ENCODE results near the gene PIK3AP1. TPM values are rescaled to one million over a fixed set of nuclear protein-coding genes. Genes with fewer than 3 reads are reported as not detected.
A peak's percentile ranks its signal among the peaks of the same experiment; 100 is the strongest.

The PIK3AP1 gene
- total and polyA plus RNA-seq, 10 donors, result 59.8 to 256 (median 183) TPM

DNA sequence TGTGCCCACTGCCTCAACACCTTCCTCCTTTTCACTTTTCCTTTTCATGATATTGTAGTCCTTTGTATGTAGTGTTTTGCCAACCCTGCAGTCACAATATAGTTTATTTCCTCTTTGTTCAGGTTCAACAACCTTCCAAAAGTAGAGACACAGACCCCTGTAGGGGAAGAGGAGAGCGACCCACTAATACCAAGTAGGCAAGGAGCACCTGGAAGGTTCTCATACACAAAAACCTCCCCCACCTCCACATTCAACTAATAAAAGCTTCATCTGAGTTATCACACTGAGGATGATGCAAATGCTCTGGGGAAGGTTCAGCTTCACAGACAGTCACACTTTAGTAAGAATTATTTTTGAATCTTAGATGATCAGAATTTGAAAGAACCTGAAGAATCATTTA lies 41.6 kb downstream of the PIK3AP1 start:
- H3K9me3 ChIP-seq, result peaks cover 0 to 5% (median 0%) of the 10 kb centered on the region in 8 donors
- WGBS, 5 donors, result 65 to 86% (median 76%) methylated on average over 1 of the region's 1 CpG
- peaks cover 37 to 100% (median 81%) of the 10 kb centered on the region in 6 donors for H3K4me1 ChIP-seq
- no peak overlapping the region for H3K4me3 ChIP-seq
- DNase-seq, result no peak
- no peaks in the 10 kb centered on the region for H3K27me3 ChIP-seq (replicated peaks in 1 of 7)
- intact Hi-C loops (cut with DNase I; ENCODE audit: low total_unique reads), result no loop called here
- peak overlapping the region in 4 of 8 donors; percentile 90 to 97 (median 94) for H3K27ac ChIP-seq
- TF ChIP-seq POLR2AphosphoS5 (IDR thresholded peaks at IDR 0.05), result no peak
- TF ChIP-seq, protein P1, sequence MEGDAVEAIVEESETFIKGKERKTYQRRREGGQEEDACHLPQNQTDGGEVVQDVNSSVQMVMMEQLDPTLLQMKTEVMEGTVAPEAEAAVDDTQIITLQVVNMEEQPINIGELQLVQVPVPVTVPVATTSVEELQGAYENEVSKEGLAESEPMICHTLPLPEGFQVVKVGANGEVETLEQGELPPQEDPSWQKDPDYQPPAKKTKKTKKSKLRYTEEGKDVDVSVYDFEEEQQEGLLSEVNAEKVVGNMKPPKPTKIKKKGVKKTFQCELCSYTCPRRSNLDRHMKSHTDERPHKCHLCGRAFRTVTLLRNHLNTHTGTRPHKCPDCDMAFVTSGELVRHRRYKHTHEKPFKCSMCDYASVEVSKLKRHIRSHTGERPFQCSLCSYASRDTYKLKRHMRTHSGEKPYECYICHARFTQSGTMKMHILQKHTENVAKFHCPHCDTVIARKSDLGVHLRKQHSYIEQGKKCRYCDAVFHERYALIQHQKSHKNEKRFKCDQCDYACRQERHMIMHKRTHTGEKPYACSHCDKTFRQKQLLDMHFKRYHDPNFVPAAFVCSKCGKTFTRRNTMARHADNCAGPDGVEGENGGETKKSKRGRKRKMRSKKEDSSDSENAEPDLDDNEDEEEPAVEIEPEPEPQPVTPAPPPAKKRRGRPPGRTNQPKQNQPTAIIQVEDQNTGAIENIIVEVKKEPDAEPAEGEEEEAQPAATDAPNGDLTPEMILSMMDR (IDR thresholded peaks at IDR 0.05 in 8 of 11, conservative IDR thresholded peaks at IDR 0.05 in 3 of 11), result no peak
- TF ChIP-seq POLR2A (IDR thresholded peaks at IDR 0.05), result no peak
- H3K36me3 ChIP-seq, result peaks cover 0 to 24% (median 0%) of the 10 kb centered on the region in 6 donors

DNA sequence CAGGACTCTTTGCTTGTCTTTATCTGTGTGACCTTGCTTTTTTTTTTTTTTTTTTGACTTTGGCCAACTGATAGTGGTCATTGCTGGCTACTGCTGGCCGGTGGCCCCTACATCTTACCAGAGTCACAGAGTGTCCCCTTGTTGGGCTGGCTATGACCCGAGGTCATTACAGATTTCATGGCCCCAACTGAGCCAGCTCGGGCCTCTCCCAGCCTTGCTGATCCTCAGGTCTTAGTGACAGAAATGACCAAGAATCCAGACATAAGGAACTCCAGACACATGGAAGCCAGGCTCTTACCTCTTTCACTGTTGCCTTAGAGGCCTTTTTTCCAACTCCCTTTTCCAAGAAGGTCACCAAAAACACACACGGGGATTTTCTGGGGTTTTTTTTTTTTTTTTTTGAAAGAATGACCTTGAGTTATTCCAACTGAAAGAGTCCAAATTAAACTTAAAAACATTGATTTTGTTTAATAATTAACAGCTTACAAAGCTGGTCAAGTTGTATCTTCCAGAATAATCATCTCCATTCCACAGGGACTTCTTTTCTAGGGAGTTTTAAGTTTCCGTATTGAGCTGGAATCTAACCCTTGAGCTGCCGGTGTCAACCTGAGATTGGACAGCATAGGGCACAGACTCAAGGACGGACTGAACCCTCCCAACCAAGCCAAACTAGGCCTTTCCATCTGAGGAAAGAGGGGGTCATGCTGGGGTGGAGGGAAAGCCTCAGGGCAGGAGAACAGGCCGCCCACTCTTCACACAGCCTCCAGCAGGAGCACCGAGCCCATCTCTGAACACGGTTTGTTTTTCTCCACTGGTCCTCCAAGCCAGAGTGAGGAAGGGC lies 43.8 kb downstream of the PIK3AP1 start:
- Histone ChIP-seq H3K27ac (peak overlapping the region; percentile 4 to 97 (median 92)), H3K9me3 (peaks cover 0 to 5% (median 0%) of the 10 kb centered on the region in 8 donors), H3K36me3 (peaks cover 0 to 34% (median 0%) of the 10 kb centered on the region in 6 donors), H3K4me3 (no peak overlapping the region), H3K4me1 (peaks cover 43 to 100% (median 84%) of the 10 kb centered on the region in 6 donors), H3K27me3 (replicated peaks in 1 of 7) (no peaks in the 10 kb centered on the region)
- intact Hi-C loops (cut with DNase I; ENCODE audit: low total_unique reads), result no loop called here
- no peak for DNase-seq
- WGBS, 5 donors, result 80 to 89% (median 87%) methylated on average over 10 of the region's 10 CpGs
- TF ChIP-seq POLR2A (IDR thresholded peaks at IDR 0.05), result no peak
- TF ChIP-seq POLR2AphosphoS5 (IDR thresholded peaks at IDR 0.05), result peak in 1 of 3 donors; percentile 13

DNA sequence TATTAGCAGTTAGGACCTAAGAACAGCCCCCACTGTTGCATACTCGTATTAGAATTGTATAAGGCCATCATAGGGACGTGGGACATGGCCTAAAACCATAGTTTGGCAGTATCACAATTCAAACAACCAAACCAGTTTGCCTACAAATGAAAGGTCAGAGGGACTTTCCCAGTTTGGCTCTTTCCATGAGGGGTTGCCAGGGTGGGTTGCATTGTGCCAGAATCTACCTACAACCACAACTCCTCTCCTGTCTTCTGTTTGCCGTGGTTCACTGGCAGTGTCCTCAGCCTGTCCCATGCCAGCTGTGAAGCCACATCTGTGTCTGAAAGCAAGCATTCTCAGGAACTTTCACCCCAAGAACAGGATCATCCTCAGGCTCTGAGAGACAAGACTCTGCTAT lies 44.5 kb downstream of the PIK3AP1 start:
- H3K9me3 ChIP-seq, result peaks cover 0 to 5% (median 0%) of the 10 kb centered on the region in 8 donors
- H3K4me3 ChIP-seq, result no peak overlapping the region
- peak overlapping the region in 7 of 8 donors; percentile 4 to 97 (median 94) for H3K27ac ChIP-seq
- H3K4me1 ChIP-seq, result peaks cover 39 to 100% (median 87%) of the 10 kb centered on the region in 6 donors
- TF ChIP-seq POLR2A (IDR thresholded peaks at IDR 0.05) (no peak), POLR2AphosphoS5 (IDR thresholded peaks at IDR 0.05) (no peak)
- TF ChIP-seq, protein P1 (IDR thresholded peaks at IDR 0.05 in 8 of 11, conservative IDR thresholded peaks at IDR 0.05 in 3 of 11), result no peak
- intact Hi-C loops (cut with DNase I; ENCODE audit: low total_unique reads), result no loop called here
- no peak for DNase-seq
- WGBS, 5 donors, result 81 to 91% (median 88%) methylated on average over 3 of the region's 3 CpGs
- no peaks in the 10 kb centered on the region for H3K27me3 ChIP-seq (replicated peaks in 1 of 7)
- H3K36me3 ChIP-seq, result peaks cover 0 to 30% (median 0%) of the 10 kb centered on the region in 6 donors

DNA sequence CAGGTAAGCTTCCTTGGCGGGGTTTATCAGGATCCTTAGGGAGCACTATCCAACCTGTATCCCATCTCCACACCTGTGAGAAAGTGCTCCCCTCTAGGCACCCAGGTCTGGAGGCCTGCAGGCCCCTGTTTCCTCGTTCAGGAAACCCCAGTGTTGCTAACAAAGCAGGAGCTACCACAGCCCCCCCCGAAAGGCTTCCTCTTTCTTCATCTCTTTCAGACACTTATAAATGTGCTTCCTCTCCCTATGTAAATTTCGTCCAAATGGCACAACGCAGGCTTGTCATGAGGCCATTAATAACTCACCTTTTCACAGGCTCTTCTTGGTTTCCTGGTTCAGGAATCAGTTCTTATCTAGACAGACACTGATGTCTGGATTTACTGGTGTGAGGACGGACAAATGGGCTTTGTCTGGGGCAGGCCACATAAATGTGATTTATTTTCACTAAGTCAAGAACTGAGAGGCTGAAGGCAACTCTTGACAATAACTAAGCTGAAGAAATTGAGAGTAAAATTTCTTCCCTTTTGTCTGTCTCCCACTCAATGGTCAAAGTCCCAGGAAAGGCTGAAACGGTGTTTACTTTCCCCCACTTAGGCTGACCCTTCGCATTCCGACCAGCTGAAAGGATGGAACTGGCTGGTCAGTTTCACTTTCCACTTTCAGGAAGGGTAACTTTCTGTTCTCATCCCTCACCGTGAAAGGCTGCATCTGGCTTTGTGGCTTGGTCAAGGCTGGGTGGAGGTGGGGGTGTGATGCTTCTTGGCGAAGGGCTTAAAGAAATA lies 46.8 kb downstream of the PIK3AP1 start:
- 13 to 17% (median 15%) methylated on average over 11 of the region's 11 CpGs for WGBS, 5 donors
- no peaks in the 10 kb centered on the region for H3K9me3 ChIP-seq
- H3K36me3 ChIP-seq, result peaks cover 0 to 33% (median 0%) of the 10 kb centered on the region in 6 donors
- no peaks in the 10 kb centered on the region for H3K27me3 ChIP-seq (replicated peaks in 1 of 7)
- H3K4me3 ChIP-seq, result peak overlapping the region in 5 of 8 donors; percentile 5 to 61 (median 13)
- TF ChIP-seq POLR2A (IDR thresholded peaks at IDR 0.05) (no peak), POLR2AphosphoS5 (IDR thresholded peaks at IDR 0.05) (peak in 1 of 3 donors; percentile 61)
- H3K27ac ChIP-seq, result peak overlapping the region; percentile 65 to 97 (median 92)
- intact Hi-C loops (cut with DNase I; ENCODE audit: low total_unique reads), result loop anchor here (5.0 kb wide), 1 partner anchor 44 kb away; no protein-coding TSS in a partner anchor
- H3K4me1 ChIP-seq, result peaks cover 44 to 100% (median 98%) of the 10 kb centered on the region in 6 donors
- DNase-seq, result peak; percentile 89
